T-helper 1 cell (primary cell): ENCODE results near the gene KRT6B.
"Not testable (repeated sequence)": the region's sequence is repeated elsewhere in the genome, so short reads cannot be mapped to it uniquely, and the experiment has no call there.

ENCODE experiments used
- DNase-seq, 5 donors: peaks; one replicate each; pipeline ENCODE4 v3.0.0-alpha.2; 2012 to 2020
- total RNA-seq, 4 donors: gene quantifications; one replicate each; lab custom pipeline; 2026; lab: John Stamatoyannopoulos, UW

KRT6B gene
- total RNA-seq = 0 reads per million in 4 donors

DNA sequence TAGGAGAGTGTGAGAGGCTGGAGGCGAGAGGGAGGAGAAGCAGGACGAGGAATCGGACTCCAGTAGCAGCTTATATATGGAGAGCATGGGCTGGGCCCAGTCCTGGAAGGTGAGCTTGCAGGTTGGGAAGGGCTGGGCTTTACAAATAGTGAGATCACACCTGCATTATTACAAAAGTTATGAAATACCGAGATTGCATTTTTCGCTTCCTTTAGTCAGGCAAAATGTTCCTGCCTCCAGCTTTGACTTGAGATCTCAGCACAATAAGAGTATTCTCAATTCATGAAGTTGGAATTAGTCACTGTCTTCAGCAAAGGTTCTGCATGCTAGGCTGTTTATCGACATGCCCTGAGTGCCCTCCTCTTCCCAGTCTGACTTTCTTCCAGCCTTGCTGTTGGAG, at the start of gene KRT6B:
KRT6B (minus strand) TSS at position 46 of the 400 bp plus-strand sequence. CDS start 68 bp downstream, outside the sequence.
- DNase-seq = no peak

DNA sequence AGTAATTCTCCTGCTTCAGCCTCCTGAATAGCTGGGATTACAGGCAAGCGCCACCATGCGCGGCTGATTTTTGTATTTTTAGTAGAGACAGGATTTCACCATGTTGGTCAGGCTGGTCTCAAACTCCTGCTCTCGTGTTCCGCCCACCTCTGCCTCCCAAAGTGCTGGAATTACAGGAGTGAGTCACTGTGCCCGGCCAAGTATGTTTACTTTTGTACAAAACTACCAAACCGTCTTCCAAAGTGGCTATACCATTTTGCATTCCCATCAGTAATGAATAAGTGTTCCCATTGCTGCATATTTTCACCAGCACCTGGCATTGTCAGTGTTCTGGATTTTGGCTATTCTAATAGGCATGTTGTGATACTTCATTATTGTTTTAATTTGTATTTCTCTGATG, 49.5 kb upstream of the KRT6B start:
- no peak for DNase-seq

DNA sequence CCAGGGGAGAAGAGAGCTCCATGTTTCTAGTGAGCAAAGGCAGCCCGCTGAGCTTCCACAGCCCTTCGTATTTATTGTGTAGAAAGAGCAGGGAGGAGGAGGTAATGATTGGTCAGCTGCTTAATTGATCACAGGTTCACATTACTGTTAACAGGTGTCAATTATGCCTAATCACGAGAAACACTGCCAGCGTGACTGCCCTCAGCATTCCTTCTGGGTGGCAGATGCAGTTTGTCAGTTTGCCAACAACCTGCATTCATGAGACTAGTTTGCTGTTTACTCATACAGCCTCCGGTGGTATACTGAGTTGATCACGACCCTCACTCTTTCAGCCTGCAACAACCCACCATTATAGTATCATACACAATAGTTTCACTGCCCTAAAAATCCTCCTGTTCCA, 48.6 kb upstream of the KRT6B start:
- not testable (repeated sequence) for DNase-seq

DNA sequence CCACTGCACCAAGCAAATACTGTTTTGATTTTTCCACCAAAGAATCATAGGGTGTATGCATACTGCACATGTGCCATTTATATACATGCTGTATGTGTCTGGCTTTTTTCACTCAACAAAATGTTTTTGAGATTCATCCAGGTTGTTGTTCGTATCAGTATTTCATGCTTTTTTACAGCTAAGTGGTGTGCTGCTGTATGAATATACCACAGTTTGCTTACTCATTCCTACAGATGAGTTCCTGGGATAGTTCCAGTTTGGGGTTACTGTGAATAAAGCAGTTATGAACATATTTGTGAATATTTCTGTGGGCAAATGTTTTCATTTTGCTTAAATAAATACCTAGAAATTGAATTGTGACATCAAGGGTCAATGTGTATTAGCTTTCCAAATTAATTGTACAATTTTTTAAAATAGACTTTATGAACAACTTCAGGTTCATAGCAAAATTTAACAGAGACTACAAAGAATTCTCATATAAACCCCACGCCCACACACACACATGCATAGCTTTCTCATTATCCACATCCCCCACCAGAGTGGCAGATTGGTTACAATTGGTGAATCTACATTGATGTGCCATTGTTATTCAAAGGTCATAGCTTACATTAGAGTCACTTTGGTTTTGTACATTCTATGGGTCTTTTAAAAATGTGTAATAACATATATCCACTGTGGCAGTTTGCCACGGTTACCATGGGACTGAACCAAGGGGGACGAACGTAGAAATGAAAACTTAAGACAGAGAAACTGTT, 48.0 kb upstream of the KRT6B start:
- DNase-seq = no peak

DNA sequence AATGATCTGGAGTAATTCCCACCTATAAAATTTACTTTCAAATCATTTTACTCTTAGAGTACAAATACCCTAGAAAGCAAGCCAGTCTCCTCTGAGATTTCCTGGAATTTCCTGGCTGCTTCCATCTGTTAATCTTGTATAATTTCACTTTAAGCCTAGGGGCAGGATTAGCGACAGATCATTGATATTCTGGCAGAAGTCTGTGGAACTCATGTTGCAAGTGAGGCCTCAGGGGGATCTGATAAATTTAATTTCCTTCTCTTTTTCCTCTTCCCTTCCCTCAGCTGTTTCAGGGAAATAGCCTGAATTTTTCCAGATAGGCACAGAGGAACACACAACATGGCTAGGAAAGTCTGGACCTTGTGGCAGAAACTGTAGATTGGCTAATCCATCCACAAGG, 47.0 kb upstream of the KRT6B start:
- no peak for DNase-seq

DNA sequence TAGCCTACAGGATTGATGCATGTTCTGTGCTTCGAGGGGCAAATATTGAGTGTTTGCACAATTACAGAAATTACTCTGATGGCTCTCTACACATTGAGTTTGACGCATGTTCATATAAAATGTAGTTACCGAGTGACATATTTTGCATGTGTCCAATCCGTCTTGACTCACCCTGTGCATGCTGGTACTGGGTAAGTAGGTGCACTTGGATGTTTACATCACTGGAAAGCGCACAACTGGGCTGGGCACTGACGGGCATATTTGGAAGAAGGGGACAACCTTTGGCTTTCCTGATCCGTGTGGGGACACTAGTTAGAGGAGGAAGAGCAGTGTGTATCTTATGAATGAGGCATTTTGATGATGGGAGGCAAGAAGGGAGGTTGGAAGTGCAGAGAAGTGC, 46.0 kb upstream of the KRT6B start:
- no peak for DNase-seq

DNA sequence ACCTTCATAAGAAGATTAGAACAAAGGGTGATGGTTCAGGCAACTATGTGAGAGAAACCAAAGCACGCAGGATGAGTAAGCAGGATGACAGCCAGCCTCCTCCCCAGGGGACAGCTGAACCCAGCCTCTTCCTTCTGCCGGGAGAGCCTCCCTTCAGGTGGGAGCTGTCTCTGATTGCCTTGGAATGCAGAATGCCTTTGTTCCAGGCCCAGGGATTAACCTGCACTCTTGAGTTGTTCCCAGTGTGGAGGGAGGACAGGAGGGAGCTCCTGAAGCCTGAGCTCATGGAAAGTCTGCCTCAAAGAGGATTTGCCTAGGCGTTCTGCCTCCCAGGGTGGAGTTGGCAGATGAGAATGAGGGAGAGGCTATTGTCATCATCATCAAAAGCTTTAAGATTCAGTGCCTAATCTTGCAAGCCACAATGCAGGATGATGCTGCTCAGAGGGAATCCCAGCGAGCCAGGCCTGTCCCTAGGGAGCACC, 44.7 kb upstream of the KRT6B start:
- DNase-seq = no peak

DNA sequence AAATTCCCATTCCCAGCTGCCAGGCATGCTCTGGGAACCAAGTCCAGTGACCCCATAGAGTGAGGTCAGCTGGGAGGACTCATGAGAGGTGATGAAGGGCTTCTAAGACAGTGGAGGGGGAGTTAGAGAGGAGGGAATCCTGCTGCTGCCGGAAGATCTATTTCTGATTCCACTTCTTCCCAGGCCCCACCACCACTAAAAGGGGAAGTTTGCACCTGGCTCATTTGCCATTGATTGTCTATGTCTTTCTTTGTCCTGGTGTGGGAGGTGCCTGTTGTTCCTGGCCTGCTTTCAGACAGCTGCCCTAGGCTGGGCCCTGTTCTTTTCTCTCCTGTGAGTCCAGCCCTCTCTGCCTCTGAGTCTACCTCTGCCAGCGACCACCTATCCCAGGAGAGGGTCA, 44.1 kb upstream of the KRT6B start:
- no peak for DNase-seq

DNA sequence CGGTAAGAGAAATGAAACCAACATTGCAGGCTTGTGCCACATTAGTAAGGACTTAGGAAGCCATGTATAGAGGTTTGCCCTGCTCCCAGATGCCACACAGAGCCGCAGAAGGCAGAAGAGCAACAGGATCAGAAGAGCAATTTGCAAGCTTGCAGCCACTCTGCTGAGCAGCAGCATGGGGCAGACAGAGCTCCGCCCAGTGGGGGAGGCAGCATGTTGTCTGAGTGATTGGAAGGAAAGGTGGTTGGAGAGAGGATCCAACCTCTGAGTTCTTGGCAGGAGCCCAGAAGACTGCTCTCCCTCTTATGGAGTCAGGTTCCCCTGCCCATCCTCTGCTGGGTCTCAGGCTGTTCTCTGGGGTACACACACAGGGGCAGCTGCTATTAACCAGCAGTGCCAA, 43.4 kb upstream of the KRT6B start:
- DNase-seq = no peak

DNA sequence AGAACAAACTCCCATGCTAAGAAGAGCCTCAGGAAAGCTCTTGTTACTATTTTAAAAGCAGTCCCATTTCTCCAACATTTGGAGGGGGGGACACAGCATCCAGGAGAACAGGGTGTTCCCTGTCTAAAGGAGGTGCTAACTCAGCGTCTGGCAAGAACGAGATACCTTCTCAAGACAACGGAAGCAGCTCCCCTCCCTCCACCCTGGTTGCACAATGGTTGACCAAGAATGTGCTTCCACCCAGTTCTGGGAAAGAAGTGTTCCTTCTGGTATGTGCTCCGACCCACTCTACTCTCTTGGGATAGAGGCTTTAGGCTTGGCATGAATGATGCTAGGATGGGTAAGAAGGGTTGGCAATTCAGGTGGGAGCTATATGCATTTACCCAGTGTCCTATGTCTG, 42.6 kb upstream of the KRT6B start:
- DNase-seq = no peak

DNA sequence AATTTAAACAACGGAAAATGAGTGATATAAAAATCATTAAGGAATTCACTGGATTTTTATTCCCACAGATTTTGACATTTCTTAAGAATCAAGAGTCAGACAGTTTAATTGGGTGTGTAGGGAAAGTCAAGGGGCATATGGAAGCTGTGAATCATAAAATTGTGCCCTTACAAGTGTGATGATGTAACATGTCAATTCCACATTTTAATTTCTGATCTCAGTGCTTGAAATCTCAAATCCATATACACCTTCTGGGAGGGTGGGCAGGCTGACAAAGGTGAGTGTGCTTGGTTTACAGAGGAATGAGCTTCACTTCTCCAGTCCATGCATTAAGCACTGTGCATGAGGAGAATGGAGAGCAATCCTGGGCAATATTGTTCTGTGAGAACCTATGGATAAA, 42.2 kb upstream of the KRT6B start:
- no peak for DNase-seq

DNA sequence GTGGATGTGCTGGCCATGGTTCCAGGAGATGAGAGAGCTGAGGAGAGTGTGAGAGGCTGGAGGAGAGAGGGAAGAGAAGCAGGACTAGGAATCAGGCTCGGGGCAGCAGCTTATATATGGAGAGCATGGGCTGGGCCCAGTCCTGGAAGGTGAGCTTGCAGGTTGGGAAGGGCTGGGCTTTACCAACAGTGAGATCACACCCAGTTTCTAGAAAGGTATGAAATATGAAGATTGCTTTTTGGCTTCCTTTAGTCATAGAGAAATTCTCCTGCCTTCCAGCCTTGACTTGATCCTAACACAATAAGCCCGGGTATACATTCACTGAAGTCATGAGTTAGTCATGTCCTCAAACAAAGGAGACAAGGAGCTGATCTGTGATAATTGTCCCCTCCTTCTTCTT, 41.2 kb upstream of the KRT6B start, which contains the start of gene KRT6A:
KRT6A (minus strand) TSS at position 86 of the 400 bp plus-strand sequence; CDS start at position 17, 69 bp downstream.
- DNase-seq = no peak

DNA sequence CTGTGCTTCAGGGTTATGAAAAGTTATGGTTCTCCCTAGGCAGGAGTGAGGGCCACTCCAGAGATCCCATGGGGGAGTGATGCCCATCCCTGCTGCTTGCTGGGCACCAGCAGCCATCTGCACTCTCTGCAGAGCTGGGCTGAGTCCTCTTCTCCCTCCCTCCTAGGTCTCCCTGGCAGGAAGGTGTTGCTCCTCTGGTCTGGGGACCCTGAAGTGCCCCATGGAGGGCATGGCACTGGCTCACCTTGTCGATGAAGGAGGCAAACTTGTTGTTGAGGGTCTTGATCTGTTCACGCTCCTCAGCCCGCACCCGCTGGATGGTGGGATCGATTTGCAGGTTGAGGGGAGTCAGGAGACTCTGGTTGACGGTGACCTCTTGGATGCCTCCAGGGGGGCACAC, 40.5 kb upstream of the KRT6B start:
- not testable (repeated sequence) for DNase-seq

DNA sequence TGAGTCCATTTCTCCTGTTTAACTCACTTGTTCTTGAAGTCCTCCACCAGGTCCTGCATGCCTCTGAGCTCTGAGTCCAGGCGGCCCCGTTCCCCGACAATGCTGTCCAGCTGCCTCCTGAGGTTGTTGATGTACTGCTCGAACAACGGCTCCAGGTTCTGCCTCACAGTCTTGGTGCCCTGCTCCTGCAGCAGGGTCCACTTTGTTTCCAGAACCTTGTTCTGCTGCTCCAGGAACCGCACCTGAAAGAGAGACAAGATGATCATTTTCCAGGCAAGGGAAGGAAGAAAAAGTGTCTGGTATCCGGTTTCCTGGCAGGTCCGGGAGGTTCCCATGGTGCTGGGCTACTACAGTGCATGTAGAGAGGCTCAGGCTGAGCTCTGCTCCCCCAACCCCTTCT, 39.5 kb upstream of the KRT6B start:
- not testable (repeated sequence) for DNase-seq

DNA sequence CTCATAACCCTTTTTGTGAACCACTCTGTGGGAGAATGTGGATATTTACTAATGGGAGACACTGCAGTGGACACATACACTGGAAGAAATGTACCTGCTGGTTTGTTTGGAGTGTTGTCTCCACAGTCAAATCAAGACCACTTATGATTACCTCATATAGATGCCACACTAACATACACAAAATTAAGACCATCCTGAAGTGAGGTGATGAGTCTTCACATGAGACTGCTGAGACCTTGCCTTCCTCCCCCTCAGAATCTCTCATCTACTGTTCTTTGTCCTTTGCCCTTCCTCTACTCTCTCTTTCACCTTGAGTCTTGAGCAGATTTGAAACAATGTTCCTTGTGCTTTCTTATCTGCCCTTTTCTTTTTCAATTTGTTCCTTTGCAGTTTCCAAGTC, 36.8 kb upstream of the KRT6B start:
- DNase-seq = no peak

DNA sequence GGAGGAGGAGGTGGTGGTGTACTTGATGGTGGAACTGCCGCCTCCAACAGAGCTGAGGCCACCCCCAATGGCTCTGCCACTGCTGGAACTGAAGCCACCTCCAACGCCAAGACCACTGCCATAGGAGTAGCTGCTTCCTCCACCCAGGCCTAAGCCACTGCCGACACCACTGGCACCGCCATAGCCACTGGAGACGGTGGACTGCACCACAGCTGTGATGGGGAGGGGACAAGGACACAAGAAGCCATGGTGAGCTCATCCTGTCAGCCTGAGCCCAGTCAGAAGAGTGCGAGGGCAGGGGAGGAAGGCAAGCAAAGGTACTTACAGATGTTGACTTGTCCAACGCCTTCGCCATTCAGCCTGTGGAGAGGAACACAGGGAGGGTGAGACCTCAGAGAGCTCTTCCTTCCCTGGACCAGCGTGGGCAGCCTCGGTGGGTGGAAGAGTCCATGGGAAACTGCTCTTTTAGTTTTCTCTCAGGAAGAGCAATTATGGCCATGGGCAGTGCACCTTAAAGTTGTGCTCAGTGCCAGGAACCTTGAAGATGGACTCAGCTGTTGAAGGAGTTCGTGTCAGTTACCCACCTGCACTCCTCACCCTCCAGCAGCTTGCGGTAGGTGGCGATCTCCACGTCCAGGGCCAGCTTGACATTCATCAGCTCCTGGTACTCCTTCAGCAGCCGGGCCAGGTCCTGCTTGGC, 35.9 kb upstream of the KRT6B start:
- DNase-seq = not testable (repeated sequence)

DNA sequence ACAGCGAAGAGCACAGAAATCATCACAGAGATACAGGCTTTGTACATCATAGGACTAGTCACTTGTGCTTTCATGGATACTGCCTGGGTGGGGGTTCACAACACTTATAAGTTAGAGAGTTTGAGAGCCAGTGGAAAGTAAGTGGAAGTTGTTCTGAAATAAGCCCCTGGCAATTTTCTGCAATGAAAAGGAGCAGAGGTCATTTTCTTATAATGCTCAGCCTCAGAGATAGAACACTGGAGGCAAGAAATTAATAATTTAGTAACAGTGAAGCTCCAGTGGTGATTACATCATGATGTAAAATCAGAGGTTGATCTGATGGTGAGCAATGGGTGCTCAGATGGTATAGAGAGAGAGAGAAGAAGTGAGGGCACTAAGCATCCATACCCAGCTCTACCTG, 35.3 kb upstream of the KRT6B start:
- DNase-seq = no peak

DNA sequence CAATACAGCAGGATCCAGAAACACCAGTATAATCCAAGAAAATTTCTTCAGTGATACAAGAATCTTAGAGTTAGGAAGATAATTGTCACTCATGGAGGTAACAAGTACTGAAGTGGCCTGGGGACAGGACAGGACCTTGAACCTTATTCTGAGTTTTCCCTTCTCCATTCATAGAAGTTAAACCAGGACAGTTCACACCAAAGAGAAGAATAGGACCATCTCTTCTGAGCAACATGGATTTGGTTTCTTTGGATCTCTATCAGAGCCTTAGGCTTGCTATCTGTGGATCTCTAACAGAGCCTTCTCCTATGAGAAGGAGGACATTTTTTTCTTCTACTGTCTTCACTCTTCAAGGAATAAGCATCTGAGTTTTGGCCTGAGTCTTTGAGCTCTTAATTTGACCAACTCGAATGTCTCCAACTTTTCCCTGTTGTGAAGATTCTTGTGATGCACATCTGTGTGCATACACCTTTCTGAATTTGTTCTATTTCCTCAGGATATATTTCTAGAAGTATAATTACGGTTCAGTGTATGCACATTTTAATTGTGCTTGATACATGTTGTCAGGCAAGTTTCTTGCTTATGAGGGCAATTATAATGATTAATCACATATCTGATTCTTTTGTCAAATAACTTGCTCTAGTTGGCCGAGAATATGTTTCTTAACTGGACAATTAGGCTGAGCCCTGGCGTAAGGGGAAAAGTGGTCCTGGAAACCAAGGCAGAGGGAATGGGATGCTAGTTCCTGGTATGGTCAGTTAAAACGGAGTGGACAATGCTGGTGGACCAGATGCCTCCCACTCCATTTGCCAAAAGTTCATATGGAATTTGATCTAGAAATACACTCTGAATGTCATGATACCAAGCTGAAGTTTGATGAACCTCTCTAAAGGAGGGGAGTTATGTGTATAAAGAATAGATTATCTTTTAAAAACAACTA, 34.5 kb upstream of the KRT6B start:
- DNase-seq = no peak

DNA sequence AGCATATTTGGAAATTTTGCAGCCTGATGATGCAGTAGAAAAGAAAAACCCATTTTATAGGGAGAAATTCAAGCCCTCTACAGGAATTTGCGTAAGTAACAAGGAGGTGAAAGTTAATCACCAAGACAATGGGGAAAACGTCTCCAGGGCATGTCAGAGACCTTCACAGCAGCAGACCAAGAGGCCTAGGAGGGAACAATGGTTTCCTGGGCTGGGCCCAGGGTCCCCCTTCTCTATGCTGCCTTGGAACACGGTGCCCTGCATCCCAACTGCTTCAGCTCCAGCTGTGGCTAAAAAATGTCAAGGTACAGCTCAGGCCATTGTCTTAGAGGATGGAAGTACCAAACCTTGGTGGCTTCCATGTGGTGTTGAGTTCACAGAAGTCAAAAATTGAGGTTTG, 28.1 kb upstream of the KRT6B start:
- DNase-seq = no peak

DNA sequence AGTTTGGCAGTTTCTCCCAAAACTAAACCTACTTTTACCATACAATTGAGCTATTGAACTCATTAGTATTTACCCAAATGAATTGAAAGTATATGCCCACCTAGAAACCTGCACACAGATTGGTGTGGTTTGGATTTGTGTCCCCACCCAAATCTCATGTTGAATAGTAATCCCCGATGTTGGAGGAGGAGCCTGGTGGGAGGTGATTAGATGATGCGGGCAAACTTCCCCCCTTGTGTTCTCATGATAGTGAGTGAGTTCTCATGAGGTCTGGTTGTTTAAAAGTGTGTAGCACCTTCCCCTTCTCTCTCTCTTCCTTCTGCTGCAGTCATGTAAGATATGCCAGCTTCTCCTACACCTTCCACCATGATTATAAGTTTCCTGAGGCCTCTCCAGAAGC, 25.7 kb upstream of the KRT6B start:
- DNase-seq = no peak

DNA sequence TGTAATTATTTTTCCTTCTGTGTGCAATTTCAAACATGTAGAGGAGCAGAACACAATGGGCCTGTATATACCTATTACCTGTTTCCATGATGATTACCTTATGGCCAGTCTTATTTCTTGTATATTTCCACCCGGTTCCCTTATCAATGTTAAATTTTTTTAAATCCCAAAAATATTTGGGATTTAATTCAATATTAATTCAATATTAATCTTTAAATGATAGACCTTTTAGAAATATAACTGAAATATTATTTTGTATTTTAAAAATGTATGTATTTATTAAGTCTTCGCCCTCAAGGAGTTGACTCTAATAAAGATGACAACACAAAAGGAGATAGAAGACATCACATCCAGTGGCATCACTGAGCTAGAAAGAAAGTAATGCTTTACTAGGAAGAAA, 22.3 kb upstream of the KRT6B start:
- DNase-seq = no peak

DNA sequence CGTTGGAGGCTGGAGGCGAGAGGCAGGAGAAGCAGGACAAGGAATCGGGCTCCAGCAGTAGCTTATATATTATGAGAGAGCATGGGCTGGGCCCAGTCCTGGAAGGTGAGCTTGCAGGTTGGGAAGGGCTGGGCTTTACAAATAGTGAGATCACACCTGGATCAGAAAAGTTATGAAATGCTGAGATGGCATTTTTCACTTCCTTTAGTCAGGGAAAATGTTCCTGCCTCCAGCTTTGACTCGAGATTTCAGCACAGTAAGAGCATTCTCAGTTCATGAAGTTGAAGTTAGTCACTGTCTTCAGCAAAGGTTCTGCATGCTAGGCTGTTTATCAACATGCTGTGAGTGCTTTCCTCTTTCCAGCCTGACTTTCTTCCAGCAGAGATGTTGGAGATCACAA, 21.8 kb upstream of the KRT6B start, which contains the start of gene KRT6C:
KRT6C (minus strand) TSS at position 38 of the 400 bp plus-strand sequence. CDS start 68 bp downstream, outside the sequence.
- DNase-seq = no peak

DNA sequence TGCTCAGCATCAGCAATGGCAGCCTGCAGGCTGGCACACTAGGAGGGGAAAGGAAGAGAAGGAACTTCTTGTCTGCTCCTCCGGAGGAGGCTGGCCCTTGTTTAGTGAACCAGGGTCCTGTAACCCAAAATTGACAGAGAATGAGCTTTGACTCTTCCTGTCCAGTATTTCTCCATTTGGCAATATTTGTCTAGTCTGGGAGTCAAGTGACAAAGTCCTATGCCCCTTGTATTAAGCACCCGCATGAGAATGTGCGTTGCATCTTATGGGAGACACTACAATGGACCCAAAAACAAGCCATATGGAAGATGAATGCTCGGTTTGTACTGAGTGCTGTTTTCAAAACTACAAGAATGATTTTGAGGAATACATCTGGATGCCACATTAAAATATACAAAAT, 17.9 kb upstream of the KRT6B start:
- DNase-seq = no peak
